SK-N-SH treated with all-trans-retinoic acid at 6 μM for 48 hours (cell line): Measurements from ENCODE around the gene GLP2R.

Experiments used
- ATAC-seq: fragments of 200-7000 bp; cut with Tn5 transposase; 3 replicates; pipeline ENCODE4 v1.9.1; 2020; ENCODE audit warnings: mild to moderate bottlenecking, moderate library complexity
- ARNTL ChIP-seq: fragments of 450-650 bp; formaldehyde crosslinking; IDR thresholded peaks from 2 replicates; pipeline ENCODE4 v1.5.0; 2020; ENCODE audit warnings: low read depth, mild to moderate bottlenecking, moderate library complexity, borderline replicate concordance
- BACH2 ChIP-seq: fragments of 250-450 bp; sonication (Bioruptor Pico); IDR thresholded peaks from 2 replicates; pipeline ENCODE4 v1.9.0; 2021; ENCODE audit warnings: mild to moderate bottlenecking, borderline replicate concordance
- CSDC2 ChIP-seq: fragments of 250-450 bp; sonication (Bioruptor Pico); IDR thresholded peaks from 2 replicates; pipeline ENCODE4 v1.5.0; 2020; ENCODE audit warnings: mild to moderate bottlenecking, moderate library complexity
- CSRNP3 ChIP-seq: fragments of 250-450 bp; sonication (Bioruptor Pico); IDR thresholded peaks from 2 replicates; pipeline ENCODE4 v1.5.1; 2021; ENCODE audit warnings: mild to moderate bottlenecking, moderate library complexity
- ESRRG ChIP-seq: fragments of 250-450 bp; sonication (Bioruptor Pico); IDR thresholded peaks from 2 replicates; pipeline ENCODE4 v1.6.1; 2021; ENCODE audit warnings: mild to moderate bottlenecking
- GLIS3 ChIP-seq: fragments of 250-450 bp; sonication (Bioruptor Pico); IDR thresholded peaks from 2 replicates; pipeline ENCODE4 v1.5.0; 2020; ENCODE audit warnings: mild to moderate bottlenecking, moderate library complexity
- OSR1 ChIP-seq: fragments of 250-450 bp; sonication (Bioruptor Pico); IDR thresholded peaks from 2 replicates; pipeline ENCODE4 v1.8.0; 2022; ENCODE audit warnings: moderate library complexity, mild to moderate bottlenecking, inconsistent platforms
- PATZ1 ChIP-seq: fragments of 250-450 bp; sonication (Bioruptor Pico); IDR thresholded peaks from 2 replicates; pipeline ENCODE4 v1.8.0; 2020; ENCODE audit warnings: mild to moderate bottlenecking, moderate library complexity, borderline replicate concordance
- PPARA ChIP-seq: fragments of 250-450 bp; sonication (Bioruptor Pico); IDR thresholded peaks from 2 replicates; pipeline ENCODE4 v1.5.0; 2020; ENCODE audit warnings: mild to moderate bottlenecking, borderline replicate concordance
- RARB ChIP-seq: fragments of 250-450 bp; sonication (Bioruptor Pico); IDR thresholded peaks from 2 replicates; pipeline ENCODE4 v1.8.0; 2021; ENCODE audit warnings: mild to moderate bottlenecking, moderate library complexity
- SNAI2 ChIP-seq: fragments of 250-450 bp; sonication (Bioruptor Pico); IDR thresholded peaks from 2 replicates; pipeline ENCODE4 v1.5.0; 2020; ENCODE audit warnings: mild to moderate bottlenecking, moderate library complexity
- TCF4 ChIP-seq: fragments of 250-450 bp; sonication (Bioruptor Pico); IDR thresholded peaks from 2 replicates; pipeline ENCODE4 v1.8.0; 2021; ENCODE audit warnings: mild to moderate bottlenecking, moderate library complexity, borderline replicate concordance
- TSHZ2 ChIP-seq: fragments of 250-450 bp; sonication (Bioruptor Pico); IDR thresholded peaks from 2 replicates; pipeline ENCODE4 v1.5.0; 2020; ENCODE audit warnings: mild to moderate bottlenecking, moderate library complexity
- ZC3H10 ChIP-seq: fragments of 250-450 bp; sonication (Bioruptor Pico); IDR thresholded peaks from 2 replicates; pipeline ENCODE4 v1.5.1; 2021; ENCODE audit warnings: mild to moderate bottlenecking, moderate library complexity
- ZFP30 ChIP-seq: fragments of 450-650 bp; formaldehyde crosslinking; IDR thresholded peaks from 2 replicates; pipeline ENCODE4 v1.5.0; 2022; ENCODE audit warnings: mild to moderate bottlenecking, moderate library complexity
- ZNF565 ChIP-seq: fragments of 450-650 bp; formaldehyde crosslinking; conservative IDR thresholded peaks from 2 replicates; pipeline ENCODE4 v1.5.0; 2020; ENCODE audit warnings: low read depth, mild to moderate bottlenecking, moderate library complexity
- ZNF70 ChIP-seq: fragments of 450-650 bp; formaldehyde crosslinking; IDR thresholded peaks from 2 replicates; pipeline ENCODE4 v1.5.0; 2020; ENCODE audit warnings: mild to moderate bottlenecking, moderate library complexity
- ZNF8 ChIP-seq: fragments of 450-650 bp; formaldehyde crosslinking; IDR thresholded peaks from 2 replicates; pipeline ENCODE4 v1.5.0; 2020; ENCODE audit warnings: mild to moderate bottlenecking, moderate library complexity
- TF ChIP-seq, protein P1 (sequence below): fragments of 250-450 bp; sonication (Bioruptor Pico); IDR thresholded peaks from 2 replicates; pipeline ENCODE4 v1.8.0; 2021; ENCODE audit warnings: low read depth, mild to moderate bottlenecking, moderate library complexity, borderline replicate concordance
- TF ChIP-seq, protein P2 (sequence below): fragments of 250-450 bp; sonication (Bioruptor Pico); IDR thresholded peaks from 2 replicates; pipeline ENCODE4 v1.5.1; 2020; ENCODE audit warnings: low read depth, mild to moderate bottlenecking, moderate library complexity

GLP2R gene

GRCh38 chr17:9839433-9839832, 13.7 kb downstream of the GLP2R start:
- ATAC-seq: no peak
- TF ChIP-seq, protein P1, sequence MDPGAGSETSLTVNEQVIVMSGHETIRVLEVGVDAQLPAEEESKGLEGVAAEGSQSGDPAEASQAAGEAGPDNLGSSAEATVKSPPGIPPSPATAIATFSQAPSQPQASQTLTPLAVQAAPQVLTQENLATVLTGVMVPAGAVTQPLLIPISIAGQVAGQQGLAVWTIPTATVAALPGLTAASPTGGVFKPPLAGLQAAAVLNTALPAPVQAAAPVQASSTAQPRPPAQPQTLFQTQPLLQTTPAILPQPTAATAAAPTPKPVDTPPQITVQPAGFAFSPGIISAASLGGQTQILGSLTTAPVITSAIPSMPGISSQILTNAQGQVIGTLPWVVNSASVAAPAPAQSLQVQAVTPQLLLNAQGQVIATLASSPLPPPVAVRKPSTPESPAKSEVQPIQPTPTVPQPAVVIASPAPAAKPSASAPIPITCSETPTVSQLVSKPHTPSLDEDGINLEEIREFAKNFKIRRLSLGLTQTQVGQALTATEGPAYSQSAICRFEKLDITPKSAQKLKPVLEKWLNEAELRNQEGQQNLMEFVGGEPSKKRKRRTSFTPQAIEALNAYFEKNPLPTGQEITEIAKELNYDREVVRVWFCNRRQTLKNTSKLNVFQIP: no peak
- TF ChIP-seq, protein P2, sequence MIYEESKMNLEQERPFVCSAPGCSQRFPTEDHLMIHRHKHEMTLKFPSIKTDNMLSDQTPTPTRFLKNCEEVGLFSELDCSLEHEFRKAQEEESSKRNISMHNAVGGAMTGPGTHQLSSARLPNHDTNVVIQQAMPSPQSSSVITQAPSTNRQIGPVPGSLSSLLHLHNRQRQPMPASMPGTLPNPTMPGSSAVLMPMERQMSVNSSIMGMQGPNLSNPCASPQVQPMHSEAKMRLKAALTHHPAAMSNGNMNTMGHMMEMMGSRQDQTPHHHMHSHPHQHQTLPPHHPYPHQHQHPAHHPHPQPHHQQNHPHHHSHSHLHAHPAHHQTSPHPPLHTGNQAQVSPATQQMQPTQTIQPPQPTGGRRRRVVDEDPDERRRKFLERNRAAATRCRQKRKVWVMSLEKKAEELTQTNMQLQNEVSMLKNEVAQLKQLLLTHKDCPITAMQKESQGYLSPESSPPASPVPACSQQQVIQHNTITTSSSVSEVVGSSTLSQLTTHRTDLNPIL: no peak
- no peak for TF ChIP-seq OSR1 (CRISPR knock-in tag)
- TF ChIP-seq ZC3H10: no peak
- TF ChIP-seq ZNF70: no peak
- no peak for TF ChIP-seq PPARA (CRISPR knock-in tag)
- TF ChIP-seq ESRRG (CRISPR knock-in tag): no peak
- TF ChIP-seq ZNF8: no peak
- no peak for TF ChIP-seq PATZ1 (CRISPR knock-in tag)
- TF ChIP-seq ZFP30 (CRISPR knock-in tag): no peak
- no peak for TF ChIP-seq TCF4 (CRISPR knock-in tag)
- TF ChIP-seq SNAI2 (CRISPR knock-in tag): no peak
- TF ChIP-seq CSRNP3 (CRISPR knock-in tag): no peak
- TF ChIP-seq ARNTL: no peak
- no peak for TF ChIP-seq RARB (CRISPR knock-in tag)

DNA sequence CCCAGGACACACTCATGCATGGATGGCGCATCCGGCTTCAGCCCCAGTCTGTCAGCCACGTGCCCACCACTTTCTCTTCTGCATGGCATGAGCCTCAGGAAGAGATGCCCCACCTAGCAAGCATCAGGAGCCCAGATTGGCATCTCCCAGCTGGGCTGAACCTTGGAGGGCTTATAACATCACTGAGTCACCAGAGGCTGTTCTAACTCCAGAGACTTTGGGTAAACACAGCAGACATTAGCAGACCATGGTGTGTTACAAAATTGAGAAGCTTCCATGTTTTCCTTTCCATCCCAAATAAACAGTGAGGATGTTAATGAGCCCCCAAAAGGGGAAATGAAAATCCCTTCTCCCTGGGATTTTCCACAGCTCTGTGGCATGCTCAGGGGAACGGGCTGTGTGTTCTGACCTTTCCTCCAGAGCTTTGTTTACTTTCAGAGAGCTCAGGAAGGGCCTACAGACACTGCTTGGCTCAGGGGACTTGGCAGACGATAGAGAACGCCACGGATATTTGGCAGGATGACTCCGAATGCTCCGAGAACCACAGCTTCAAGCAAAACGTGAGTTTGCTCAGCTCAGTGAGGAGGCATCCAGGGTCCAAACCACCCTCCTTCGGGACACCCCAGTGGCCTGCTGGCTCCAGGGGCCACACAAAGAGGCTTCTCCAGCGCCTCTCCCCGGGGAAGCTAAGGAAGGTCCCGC, 16.5 kb downstream of the GLP2R start:
- no peak for ATAC-seq

More for the DNA sequence above, 16.5 kb downstream of the GLP2R start:
- no peak for TF ChIP-seq CSRNP3 (CRISPR knock-in tag)
- TF ChIP-seq RARB (CRISPR knock-in tag): no peak
- no peak for TF ChIP-seq ESRRG (CRISPR knock-in tag)
- no peak for TF ChIP-seq BACH2 (CRISPR knock-in tag)
- TF ChIP-seq TCF4 (CRISPR knock-in tag): no peak
- TF ChIP-seq, protein P1: no peak
- no peak for TF ChIP-seq ZC3H10
- no peak for TF ChIP-seq OSR1 (CRISPR knock-in tag)
- no peak for TF ChIP-seq ZNF565 (CRISPR knock-in tag)
- no peak for TF ChIP-seq ZFP30 (CRISPR knock-in tag)
- no peak for TF ChIP-seq PPARA (CRISPR knock-in tag)
- TF ChIP-seq ZNF8: no peak
- TF ChIP-seq GLIS3 (CRISPR knock-in tag): no peak
- TF ChIP-seq TSHZ2: no peak
- no peak for TF ChIP-seq CSDC2 (CRISPR knock-in tag)
